Measurements from ENCODE around the gene FUT8.

- no peak for TF ChIP-seq CTCF (conservative IDR thresholded peaks at IDR 0.05; ENCODE audit: low read length)
- no peak for TF ChIP-seq EZH2phosphoT487 (IDR thresholded peaks at IDR 0.05; ENCODE audit: borderline replicate concordance)
These were observed 90.2 kb downstream of the FUT8 start for GRCh38 chr14:65502676-65503124.

Measured in Loucy (cell line).